ENCODE data around the gene EEF1AKMT1.

The EEF1AKMT1 gene

DNA sequence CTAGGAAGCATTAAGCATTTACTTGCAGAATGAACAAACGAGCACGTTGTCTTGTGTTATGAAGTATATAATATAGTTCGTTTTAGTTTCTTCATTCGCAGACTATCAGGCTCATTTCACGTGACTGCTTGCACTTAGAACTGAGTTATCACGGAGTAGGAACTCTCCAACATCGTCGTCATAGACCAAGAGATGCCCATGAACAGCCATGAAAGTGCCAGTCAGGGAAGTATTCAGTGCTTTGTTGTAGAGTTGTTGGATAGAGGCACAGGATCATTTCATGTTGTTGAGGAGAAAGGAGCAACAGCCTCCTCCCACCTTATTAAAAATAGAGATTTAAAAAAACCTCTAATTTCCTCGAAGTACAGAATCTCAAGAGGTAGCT is 71.2 kb downstream of the EEF1AKMT1 start:
- H3K79me2 ChIP-seq (ENCODE audit: low read length), result no peaks in the 10 kb centered on the region
- peak overlapping the region; percentile 92 for H3K4me3 ChIP-seq (ENCODE audit: low read length)
- H2AFZ ChIP-seq (ENCODE audit: low read depth, low read length), result peak overlapping the region; percentile 89

GRCh38 chr13:20701461-20701860 is 72.3 kb downstream of the EEF1AKMT1 start:
- Histone ChIP-seq H3K4me2 (ENCODE audit: low read length) (peak overlapping the region; percentile 81), H3K9me3 (ENCODE audit: insufficient read depth, low read length) (no peaks in the 10 kb centered on the region), H2AFZ (ENCODE audit: low read depth, low read length) (no peak overlapping the region), H3K79me2 (ENCODE audit: low read length) (no peaks in the 10 kb centered on the region), H3K27ac (ENCODE audit: low read length) (no peak overlapping the region), H3K4me1 (ENCODE audit: low read length) (peaks cover 13% of the 10 kb centered on the region), H3K36me3 (replicated peaks; ENCODE audit: low read depth, low read length) (no peaks in the 10 kb centered on the region), H3K27me3 (ENCODE audit: low read depth, low read length) (no peaks in the 10 kb centered on the region), H4K20me1 (ENCODE audit: insufficient read depth, low read length) (no peaks in the 10 kb centered on the region), H3K4me3 (ENCODE audit: low read length) (no peak overlapping the region), H3K9ac (ENCODE audit: low read length) (no peak overlapping the region)
- TF ChIP-seq EZH2phosphoT487 (IDR thresholded peaks at IDR 0.05; ENCODE audit: low read depth) (no peak), CTCF (IDR thresholded peaks at IDR 0.05; ENCODE audit: low read depth, low read length) (no peak)

More for the DNA sequence above, 71.2 kb downstream of the EEF1AKMT1 start:
- H3K27me3 ChIP-seq (ENCODE audit: low read depth, low read length), result no peaks in the 10 kb centered on the region
- no peaks in the 10 kb centered on the region for H4K20me1 ChIP-seq (ENCODE audit: insufficient read depth, low read length)
- H3K9ac ChIP-seq (ENCODE audit: low read length), result peak overlapping the region; percentile 79
- H3K4me2 ChIP-seq (ENCODE audit: low read length), result peak overlapping the region; percentile 81
- peaks cover 13% of the 10 kb centered on the region for H3K4me1 ChIP-seq (ENCODE audit: low read length)
- H3K9me3 ChIP-seq (ENCODE audit: insufficient read depth, low read length), result no peaks in the 10 kb centered on the region
- TF ChIP-seq EZH2phosphoT487 (IDR thresholded peaks at IDR 0.05; ENCODE audit: low read depth) (no peak), CTCF (IDR thresholded peaks at IDR 0.05; ENCODE audit: low read depth, low read length) (no peak)
- no peak overlapping the region for H3K27ac ChIP-seq (ENCODE audit: low read length)
- H3K36me3 ChIP-seq (replicated peaks; ENCODE audit: low read depth, low read length), result no peaks in the 10 kb centered on the region

DNA sequence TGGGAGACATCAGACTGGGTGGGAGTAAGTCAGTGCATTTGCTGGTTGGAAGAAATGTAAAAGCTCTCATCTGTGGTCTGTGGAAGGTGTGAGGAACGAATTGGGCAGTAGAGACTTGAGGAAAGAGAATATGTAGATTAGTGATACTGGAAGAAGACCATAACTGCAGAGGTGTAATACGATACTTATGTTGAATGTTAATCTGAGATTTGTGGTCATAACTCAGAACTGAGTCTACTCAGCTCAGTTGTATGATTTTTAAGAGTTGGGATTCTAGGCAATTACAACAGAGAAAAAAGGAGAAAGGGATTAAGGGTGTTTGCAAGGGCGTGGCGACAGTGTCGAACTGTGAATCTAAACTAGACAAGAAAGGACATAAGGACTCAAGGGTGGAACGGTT is 73.5 kb downstream of the EEF1AKMT1 start:
- Histone ChIP-seq H3K27me3 (ENCODE audit: low read depth, low read length) (no peaks in the 10 kb centered on the region), H3K9ac (ENCODE audit: low read length) (no peak overlapping the region), H3K9me3 (ENCODE audit: insufficient read depth, low read length) (no peaks in the 10 kb centered on the region), H3K4me2 (ENCODE audit: low read length) (no peak overlapping the region), H3K36me3 (replicated peaks; ENCODE audit: low read depth, low read length) (no peaks in the 10 kb centered on the region), H3K79me2 (ENCODE audit: low read length) (no peaks in the 10 kb centered on the region), H3K4me3 (ENCODE audit: low read length) (no peak overlapping the region), H4K20me1 (ENCODE audit: insufficient read depth, low read length) (no peaks in the 10 kb centered on the region), H2AFZ (ENCODE audit: low read depth, low read length) (no peak overlapping the region), H3K4me1 (ENCODE audit: low read length) (peaks cover 13% of the 10 kb centered on the region), H3K27ac (ENCODE audit: low read length) (no peak overlapping the region)
- TF ChIP-seq EZH2phosphoT487 (IDR thresholded peaks at IDR 0.05; ENCODE audit: low read depth) (no peak), CTCF (IDR thresholded peaks at IDR 0.05; ENCODE audit: low read depth, low read length) (no peak)

DNA sequence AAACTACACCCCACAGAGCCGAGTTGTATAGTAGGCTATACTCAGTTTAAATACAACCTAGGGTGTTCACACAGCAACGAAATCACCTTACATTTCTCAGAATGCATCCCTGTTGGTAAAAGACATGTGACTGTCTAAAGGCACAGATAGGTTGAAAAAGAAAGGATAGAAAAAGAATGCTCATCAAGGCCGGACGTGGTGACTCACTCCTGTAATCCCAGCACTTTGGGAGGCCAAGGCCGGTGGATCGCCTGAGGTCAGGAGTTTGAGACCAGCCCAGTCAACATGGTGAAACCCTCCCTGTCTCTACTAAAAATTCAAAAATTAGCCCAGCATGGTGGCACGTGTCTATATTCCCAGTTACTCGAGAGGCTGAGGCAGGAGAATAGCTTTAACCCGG is 74.0 kb downstream of the EEF1AKMT1 start:
- no peak overlapping the region for H3K27ac ChIP-seq (ENCODE audit: low read length)
- TF ChIP-seq CTCF (IDR thresholded peaks at IDR 0.05; ENCODE audit: low read depth, low read length), result no peak
- no peak for TF ChIP-seq EZH2phosphoT487 (IDR thresholded peaks at IDR 0.05; ENCODE audit: low read depth)
- H3K79me2 ChIP-seq (ENCODE audit: low read length), result no peaks in the 10 kb centered on the region
- H4K20me1 ChIP-seq (ENCODE audit: insufficient read depth, low read length), result no peaks in the 10 kb centered on the region
- H3K9ac ChIP-seq (ENCODE audit: low read length), result no peak overlapping the region
- no peaks in the 10 kb centered on the region for H3K36me3 ChIP-seq (replicated peaks; ENCODE audit: low read depth, low read length)
- no peaks in the 10 kb centered on the region for H3K27me3 ChIP-seq (ENCODE audit: low read depth, low read length)
- peaks cover 13% of the 10 kb centered on the region for H3K4me1 ChIP-seq (ENCODE audit: low read length)
- H3K4me2 ChIP-seq (ENCODE audit: low read length), result no peak overlapping the region
- no peak overlapping the region for H3K4me3 ChIP-seq (ENCODE audit: low read length)
- no peak overlapping the region for H2AFZ ChIP-seq (ENCODE audit: low read depth, low read length)
- no peaks in the 10 kb centered on the region for H3K9me3 ChIP-seq (ENCODE audit: insufficient read depth, low read length)

Measured in OCI-LY3 (cell line).